Pons (tissue), 1 donor: Measurements from ENCODE around the gene TMIE.

Experiments
- DNase-seq: peaks from one replicate; pipeline ENCODE4 v3.0.0-alpha.2; 2016; ENCODE audit warnings: low spot score

The TMIE gene

GRCh38 chr3:46669191-46669999, 31.8 kb upstream of the TMIE start:
- no peak for DNase-seq

- no peak for DNase-seq
Observed at GRCh38 chr3:46670000-46670890, 30.9 kb upstream of the TMIE start.

DNA sequence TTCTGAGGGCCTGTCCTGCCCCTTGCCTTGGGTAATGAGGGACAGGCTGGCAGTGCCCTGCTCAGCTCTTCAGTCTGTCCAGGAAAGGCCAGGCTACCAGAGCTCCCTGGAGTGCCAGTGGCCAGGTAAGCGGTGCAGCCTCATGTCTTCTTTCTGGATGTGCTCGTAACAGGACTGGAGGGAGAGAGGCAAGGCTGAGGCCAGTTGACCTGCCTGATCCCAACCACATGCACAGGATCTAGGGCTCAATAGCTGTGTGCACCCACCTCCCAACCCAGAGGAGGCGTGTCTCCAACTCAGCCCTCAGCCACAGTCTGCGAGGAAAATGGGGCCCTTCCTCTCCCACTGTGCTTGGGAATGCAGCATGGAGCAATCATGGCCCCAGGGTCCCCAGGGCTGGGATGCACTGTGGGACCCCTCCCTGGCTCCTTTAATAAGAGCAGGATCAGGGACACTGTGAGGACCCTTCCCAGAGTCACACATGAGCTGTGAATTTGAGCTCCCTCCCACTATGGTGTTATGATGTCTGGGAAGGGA, 30.2 kb upstream of the TMIE start:
- no peak for DNase-seq

DNA sequence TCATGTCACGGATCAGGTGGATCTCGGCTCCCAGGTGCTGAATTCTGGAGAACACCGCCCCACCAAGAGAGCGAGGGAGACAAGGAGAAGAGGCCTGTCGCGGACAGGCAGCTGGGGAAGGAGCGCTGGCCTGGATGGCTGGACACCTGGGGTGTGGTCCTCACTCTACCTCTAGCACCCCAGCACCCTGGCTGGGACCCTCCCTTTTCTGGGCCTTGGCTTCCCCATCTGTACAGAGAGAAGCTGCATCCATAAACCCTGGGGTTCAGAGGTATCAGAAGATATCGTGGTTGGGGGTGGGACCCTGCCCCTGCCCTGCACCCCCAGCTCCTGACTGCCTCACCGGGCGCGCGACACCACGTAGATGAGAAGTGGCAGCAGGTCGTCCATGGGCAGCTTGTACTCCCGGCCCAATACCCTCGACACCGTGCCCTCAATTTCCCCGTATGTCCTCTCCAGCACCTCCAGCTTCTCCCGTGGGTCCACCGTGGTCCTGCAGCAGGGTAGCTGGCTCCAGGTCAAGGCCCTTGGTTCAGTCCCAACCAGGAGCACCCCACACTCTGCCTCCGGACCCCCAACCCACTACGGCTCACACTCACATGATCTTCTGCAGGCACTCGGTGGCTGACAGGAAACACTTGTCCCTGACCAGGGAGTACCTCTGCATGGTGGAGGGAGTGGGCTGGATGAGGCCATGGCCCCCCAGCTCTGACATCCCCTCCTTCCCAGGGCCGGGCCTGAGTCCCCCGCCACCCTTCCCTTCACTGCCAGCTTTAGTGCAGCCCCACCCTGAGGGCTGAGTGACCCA, 29.4 kb upstream of the TMIE start:
- no peak for DNase-seq

DNA sequence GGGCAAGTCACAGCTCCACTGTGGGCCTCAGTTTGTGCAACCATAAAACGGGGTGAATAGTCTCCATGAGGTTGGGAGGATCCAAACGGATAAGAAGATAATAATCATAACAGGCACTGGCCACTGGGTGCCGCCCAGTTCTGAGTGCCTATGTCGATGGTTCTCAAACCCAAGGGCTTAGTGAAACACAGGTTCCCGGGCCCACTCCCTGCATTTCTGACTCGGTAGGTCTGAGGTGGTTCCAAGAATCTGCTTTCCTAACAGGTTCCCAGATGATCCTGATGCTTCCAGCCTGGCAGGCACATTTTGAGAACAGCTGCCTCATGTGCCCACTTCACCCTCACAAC, 28.9 kb upstream of the TMIE start:
- DNase-seq: no peak

GRCh38 chr3:46673151-46674030, 27.8 kb upstream of the TMIE start:
- no peak for DNase-seq

DNA sequence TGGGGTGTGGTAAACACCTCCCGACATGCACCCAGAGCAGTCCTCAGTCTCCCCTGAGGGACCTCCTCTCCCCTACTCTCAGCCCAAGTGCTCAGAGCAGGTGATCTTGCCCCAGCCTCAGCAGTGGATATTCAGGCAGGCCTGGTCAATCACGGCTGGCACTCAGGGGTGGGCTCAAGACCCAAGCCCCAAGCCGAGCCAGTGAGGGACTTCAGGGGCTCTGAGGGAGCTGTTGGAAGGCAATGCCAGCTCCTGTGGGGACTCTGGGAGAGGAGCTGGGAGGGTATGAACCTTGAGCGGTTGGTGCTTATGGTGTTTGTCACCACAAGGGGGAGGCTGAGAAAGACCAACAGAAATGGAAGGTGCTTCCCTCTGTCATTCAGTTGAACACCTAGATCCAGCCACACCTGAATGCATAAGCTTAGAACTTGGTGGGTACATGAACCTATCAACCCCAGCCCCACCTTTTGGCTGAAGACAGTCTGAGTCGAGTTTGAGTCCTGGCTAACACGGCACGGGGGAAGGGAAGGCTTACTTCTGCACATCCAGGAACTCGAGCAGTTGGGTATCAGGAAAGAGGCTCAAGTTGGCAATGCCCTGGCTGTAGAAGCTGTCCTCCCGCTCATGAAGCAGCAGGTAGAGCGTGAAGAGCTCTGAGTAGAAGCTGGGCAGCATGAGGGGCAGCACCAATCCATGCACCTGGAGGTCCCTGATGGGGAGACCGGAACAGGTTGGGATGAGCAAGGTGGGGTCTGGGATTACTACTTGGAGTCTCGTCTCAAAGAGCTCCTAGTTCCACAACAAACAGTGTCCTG, 27.0 kb upstream of the TMIE start:
- no peak for DNase-seq

GRCh38 chr3:46675426-46675825, 25.8 kb upstream of the TMIE start:
- DNase-seq: no peak

DNA sequence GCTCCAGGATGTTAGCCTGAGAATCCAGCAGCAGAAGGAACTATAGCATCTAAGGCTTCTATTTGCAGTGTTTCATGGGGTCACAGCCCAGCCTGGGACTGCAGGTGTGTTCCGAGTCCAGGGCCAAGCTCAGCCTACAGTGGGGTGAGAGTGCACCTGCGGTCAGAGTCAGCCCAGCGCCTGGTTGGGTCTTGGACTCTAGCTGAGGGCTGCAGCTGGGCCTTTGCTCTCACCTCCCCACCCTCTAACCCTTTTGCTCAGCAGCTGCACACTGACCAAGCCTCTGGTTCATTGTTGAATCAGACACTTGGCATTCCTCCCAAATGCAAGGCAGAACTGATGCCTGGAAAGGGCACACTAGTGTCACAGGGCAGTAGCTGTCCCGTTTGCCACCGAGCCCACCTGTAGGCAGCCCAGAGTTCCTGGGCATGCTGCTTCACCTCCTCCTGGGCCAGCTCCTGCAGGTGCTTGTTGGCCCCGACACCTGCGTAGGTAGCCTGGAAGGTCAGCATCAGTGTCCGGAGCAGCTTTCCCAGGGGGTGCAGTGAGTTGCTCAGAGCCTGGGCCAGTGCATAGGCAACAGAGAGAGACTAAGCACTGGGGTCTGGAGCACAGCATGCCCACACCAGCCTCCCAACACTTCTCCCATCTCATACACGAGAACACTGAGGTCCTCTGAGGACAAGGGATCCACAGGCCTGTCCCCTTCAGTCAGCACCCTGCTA, 25.2 kb upstream of the TMIE start:
- peak; percentile 80 for DNase-seq

DNA sequence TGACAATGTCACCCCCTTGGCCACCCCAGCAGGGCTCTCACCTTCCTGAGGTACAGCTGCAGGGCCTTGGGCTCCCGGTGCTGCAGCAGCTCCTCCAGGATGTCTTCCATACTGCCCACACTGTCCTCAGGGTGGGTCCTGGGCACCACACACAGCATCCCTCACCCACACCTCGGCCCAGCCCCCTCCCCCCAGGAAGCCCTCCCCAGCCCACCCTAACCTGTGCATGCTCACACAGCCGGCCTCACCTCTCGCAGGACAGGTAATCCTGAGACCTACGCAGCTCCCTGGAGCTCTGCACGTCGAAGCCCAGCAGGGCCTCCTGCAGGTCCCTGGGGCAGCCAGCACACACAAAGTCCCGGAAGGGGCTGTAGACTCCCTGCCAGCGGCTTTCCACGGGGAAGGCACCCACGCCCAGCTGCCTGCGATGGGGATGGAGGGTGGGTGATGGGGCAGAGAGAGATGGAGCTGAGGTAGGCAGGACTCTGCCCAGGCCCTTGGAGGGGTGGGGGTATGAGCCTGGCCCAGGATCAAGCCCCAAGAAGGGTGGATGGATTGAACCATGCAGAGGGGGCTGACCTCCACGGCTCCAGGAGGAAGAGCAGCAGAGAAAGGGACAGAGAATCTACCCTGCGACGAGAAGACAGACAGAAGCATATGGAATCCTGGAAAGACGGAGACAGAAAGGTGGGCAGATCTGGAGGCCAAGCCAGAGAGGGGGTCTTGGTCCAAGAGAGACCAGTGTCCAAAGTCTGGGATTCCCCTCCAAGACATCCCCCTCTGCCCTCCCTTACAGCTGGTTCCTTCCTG, 24.4 kb upstream of the TMIE start:
- no peak for DNase-seq

DNA sequence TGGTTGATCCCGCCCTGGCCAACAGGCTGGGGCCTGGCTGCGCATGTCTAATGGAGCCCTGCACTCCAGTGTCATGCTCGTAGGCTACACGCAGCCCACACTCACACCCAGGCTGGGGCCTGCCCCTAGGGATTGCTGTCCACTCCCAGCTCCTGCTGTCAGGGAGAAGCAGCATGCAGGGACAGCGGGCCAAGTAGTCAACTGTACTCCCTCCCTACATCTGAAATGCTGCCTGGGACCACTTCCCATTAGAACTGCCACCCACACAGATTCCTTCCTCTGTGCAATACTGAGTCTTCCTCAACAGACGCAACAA, 23.8 kb upstream of the TMIE start:
- no peak for DNase-seq

- DNase-seq: no peak
Observed at GRCh38 chr3:46678280-46678679, 22.9 kb upstream of the TMIE start.

- DNase-seq: no peak
Observed at GRCh38 chr3:46679681-46680080, 21.5 kb upstream of the TMIE start.

- DNase-seq: no peak
Observed at GRCh38 chr3:46680298-46680826, 20.8 kb upstream of the TMIE start.

GRCh38 chr3:46681387-46681786, 19.8 kb upstream of the TMIE start:
- DNase-seq: no peak

DNA sequence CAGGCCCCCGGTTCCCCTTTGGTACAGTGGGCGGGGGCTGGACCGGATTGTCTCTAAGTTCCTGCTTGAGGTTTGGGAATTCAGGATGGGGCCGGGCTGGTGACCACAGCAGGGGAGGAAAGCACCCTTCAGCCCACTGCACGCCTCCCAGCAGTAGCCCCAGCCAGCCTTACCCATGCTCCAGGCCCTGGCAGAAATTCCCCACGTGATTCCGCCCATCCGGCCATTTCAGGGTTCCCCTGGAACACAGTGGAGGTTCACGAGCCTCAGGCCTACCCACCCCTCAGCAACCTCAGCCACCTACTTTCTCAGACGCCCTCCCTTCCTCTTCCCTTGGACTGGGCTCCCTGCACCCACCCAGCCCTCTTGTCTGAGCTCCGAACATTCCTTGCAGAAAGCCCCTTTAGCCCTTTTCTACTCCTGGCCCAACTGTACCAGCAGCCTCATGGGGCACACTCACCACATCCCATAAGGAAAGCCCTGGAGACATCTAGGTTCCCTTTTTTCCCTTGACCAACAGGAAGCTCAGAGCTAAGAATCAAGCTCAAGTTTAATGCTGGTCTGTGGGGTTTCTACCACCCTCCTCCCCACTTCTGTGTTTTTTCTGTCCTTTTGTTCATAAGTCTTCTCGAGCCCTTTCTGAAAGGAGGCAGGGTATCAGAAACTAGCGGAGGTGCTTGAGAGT, 19.2 kb upstream of the TMIE start:
- DNase-seq: no peak

DNA sequence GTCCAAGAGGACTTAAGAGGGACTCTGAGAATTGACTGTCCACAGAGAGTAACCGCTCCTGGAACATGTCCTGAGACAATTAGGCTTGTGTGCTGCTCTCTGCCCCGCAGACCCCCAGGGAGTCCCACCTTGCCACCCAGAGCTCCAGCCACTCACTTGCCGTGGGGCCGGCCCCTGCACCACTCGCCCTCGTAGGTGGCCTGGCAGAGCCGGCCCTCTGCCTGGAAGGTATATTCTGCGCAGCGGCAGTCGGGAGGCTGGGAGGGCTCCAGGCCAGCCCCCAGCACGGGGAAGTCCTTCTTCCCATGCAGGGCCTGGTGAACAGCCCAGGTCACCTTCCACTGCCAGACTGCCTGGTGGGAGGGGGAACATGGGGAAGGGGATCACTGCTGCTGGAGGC, 18.2 kb upstream of the TMIE start:
- DNase-seq: no peak

DNA sequence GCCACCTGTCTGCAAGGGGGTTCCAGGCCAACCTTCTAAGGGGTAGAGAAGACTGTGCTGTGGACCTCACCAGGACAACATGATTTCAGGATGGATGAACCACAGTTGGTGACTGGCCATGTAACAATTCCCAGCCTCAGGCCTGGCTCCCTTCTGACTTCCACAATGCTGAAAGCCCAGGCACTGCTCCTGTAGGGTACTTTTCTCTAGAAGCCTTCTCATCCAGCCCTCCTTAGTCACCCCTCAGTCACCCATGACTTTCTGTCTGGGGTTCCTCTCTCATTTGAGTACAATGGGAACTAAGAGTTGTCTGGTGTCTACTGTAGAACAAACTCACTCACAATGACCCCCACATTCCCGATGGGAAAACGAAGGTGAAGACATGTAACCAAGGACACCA, 16.3 kb upstream of the TMIE start:
- no peak for DNase-seq
